A673 (cell line): ENCODE data around the gene GRIK2. TPM values are rescaled to one million over a fixed set of nuclear protein-coding genes. Genes with fewer than 3 reads are reported as not detected.

Experiments
- BruUV-seq: library from RNA; stranded (reverse); fragments of 400-500 nt; replicated peaks from 2 replicates; lab custom pipeline; 2021; lab: Mats Ljungman, UMichigan
- CTCF ChIA-PET: fragments of 300-600 bp; sonication (Branson Sonifier 250); formaldehyde crosslinking; loops from one replicate; lab custom pipeline; 2022; ENCODE audit warnings: antibody characterized with exemption; lab: Charles Lee
- POLR2A ChIA-PET: fragments of 300-600 bp; sonication (Branson Sonifier 250); formaldehyde crosslinking; loops from one replicate; lab custom pipeline; 2022; ENCODE audit warnings: antibody characterized with exemption; ENCODE audit not compliant: low non-redundant PET; lab: Charles Lee
- DNase-seq: peaks from one replicate; pipeline ENCODE4 v3.0.0-alpha.2; 2015; ENCODE audit warnings: low spot score
- H3K27ac ChIP-seq: fragments of 200-600 bp; sonication (generic); 2 replicates; pipeline ENCODE4 v1.5.1; 2016; ENCODE audit warnings: mixed run types, low read depth, mild to moderate bottlenecking, mixed read lengths, antibody characterized with exemption, low read length; ENCODE audit not compliant: poor library complexity, severe bottlenecking
- H3K27me3 ChIP-seq: fragments of 200-600 bp; sonication (generic); replicated peaks from 2 replicates; pipeline ENCODE4 v1.6.1; 2017; ENCODE audit warnings: mixed run types, low read depth, mild to moderate bottlenecking, mixed read lengths, antibody characterized with exemption, low read length; ENCODE audit not compliant: insufficient read depth, poor library complexity
- H3K36me3 ChIP-seq: fragments of 200-600 bp; sonication (generic); 2 replicates; pipeline ENCODE4 v1.6.1; 2016; ENCODE audit warnings: mixed run types, mild to moderate bottlenecking, mixed read lengths, antibody characterized with exemption, low read length; ENCODE audit not compliant: insufficient read depth, poor library complexity, severe bottlenecking
- H3K4me1 ChIP-seq: fragments of 200-600 bp; sonication (generic); 2 replicates; pipeline ENCODE4 v1.6.1; 2017; ENCODE audit warnings: mixed run types, mild to moderate bottlenecking, mixed read lengths, antibody characterized with exemption, low read length; ENCODE audit not compliant: insufficient read depth, poor library complexity, severe bottlenecking
- H3K4me3 ChIP-seq: fragments of 200-600 bp; sonication (generic); 2 replicates; pipeline ENCODE4 v1.5.1; 2016; ENCODE audit warnings: low read depth, mixed run types, mild to moderate bottlenecking, mixed read lengths, low read length; ENCODE audit not compliant: poor library complexity, severe bottlenecking
- H3K9me3 ChIP-seq: fragments of 200-600 bp; sonication (generic); 2 replicates; pipeline ENCODE4 v1.6.1; 2016; ENCODE audit warnings: mixed run types, low read depth, mild to moderate bottlenecking, mixed read lengths, antibody characterized with exemption, low read length; ENCODE audit not compliant: poor library complexity, severe bottlenecking
- EZH2 ChIP-seq: fragments of 200-600 bp; sonication (generic); IDR thresholded peaks from 2 replicates; pipeline ENCODE4 v1.6.1; 2017; ENCODE audit warnings: borderline replicate concordance, low read depth, mild to moderate bottlenecking, mixed read lengths, antibody characterized with exemption, low read length; ENCODE audit not compliant: poor library complexity, severe bottlenecking
- intact Hi-C: fragments of 100-400 bp; cut with micrococcal nuclease; formaldehyde crosslinking; loops from one replicate; pipeline ENCODE4 v1.10.0; 2022; ENCODE audit not compliant: unreplicated experiment
- total RNA-seq: library from RNA; stranded (reverse); gene quantifications from 2 replicates; pipeline ENCODE4 v1.2.3, GENCODE V29; 2021
- TF ChIP-seq, protein P1 (sequence below): fragments of 300-800, 200-600 bp; sonication (generic); conservative IDR thresholded peaks from 2 replicates; pipeline ENCODE4 v1.5.1; 2017; ENCODE audit warnings: low read depth, mild to moderate bottlenecking, antibody characterized with exemption, low read length, moderate library complexity, mixed read lengths

GRIK2 gene
- total RNA-seq, 1 experiment from 2014 or later: 62.1 TPM

- Histone ChIP-seq H3K27me3 (no peaks in the 10 kb centered on the region), H3K4me3 (no peak overlapping the region), H3K9me3 (no peaks in the 10 kb centered on the region), H3K36me3 (no peaks in the 10 kb centered on the region), H3K4me1 (peaks cover 5% of the 10 kb centered on the region), H3K27ac (no peak overlapping the region)
- CTCF ChIA-PET: no interaction called here
- no TSS peak for BruUV-seq
- no peak for DNase-seq
- intact Hi-C loops: loop anchor here (1.0 kb wide), 1 partner anchor 25 kb away; no protein-coding TSS in a partner anchor
- POLR2A ChIA-PET: no interaction called here
- no peak for TF ChIP-seq EZH2
- TF ChIP-seq, protein P1, sequence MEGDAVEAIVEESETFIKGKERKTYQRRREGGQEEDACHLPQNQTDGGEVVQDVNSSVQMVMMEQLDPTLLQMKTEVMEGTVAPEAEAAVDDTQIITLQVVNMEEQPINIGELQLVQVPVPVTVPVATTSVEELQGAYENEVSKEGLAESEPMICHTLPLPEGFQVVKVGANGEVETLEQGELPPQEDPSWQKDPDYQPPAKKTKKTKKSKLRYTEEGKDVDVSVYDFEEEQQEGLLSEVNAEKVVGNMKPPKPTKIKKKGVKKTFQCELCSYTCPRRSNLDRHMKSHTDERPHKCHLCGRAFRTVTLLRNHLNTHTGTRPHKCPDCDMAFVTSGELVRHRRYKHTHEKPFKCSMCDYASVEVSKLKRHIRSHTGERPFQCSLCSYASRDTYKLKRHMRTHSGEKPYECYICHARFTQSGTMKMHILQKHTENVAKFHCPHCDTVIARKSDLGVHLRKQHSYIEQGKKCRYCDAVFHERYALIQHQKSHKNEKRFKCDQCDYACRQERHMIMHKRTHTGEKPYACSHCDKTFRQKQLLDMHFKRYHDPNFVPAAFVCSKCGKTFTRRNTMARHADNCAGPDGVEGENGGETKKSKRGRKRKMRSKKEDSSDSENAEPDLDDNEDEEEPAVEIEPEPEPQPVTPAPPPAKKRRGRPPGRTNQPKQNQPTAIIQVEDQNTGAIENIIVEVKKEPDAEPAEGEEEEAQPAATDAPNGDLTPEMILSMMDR: no peak
These were observed 148.4 kb downstream of the GRIK2 start for GRCh38 chr6:101541894-101542293.

GRCh38 chr6:101543796-101544195 is 150.3 kb downstream of the GRIK2 start:
- ChIA-PET POLR2A (no interaction called here), CTCF (no interaction called here)
- no TSS peak for BruUV-seq

GRCh38 chr6:101544286-101544685 is 150.8 kb downstream of the GRIK2 start:
- Histone ChIP-seq H3K4me1 (no peaks in the 10 kb centered on the region), H3K4me3 (no peak overlapping the region), H3K9me3 (no peaks in the 10 kb centered on the region), H3K27me3 (no peaks in the 10 kb centered on the region), H3K36me3 (no peaks in the 10 kb centered on the region), H3K27ac (no peak overlapping the region)
- TF ChIP-seq EZH2: no peak
- TF ChIP-seq, protein P1: no peak
- CTCF ChIA-PET: no interaction called here
- no TSS peak for BruUV-seq
- POLR2A ChIA-PET: no interaction called here
- DNase-seq: no peak
- intact Hi-C loops: no loop called here

More at GRCh38 chr6:101543796-101544195, 150.3 kb downstream of the GRIK2 start:
- Histone ChIP-seq H3K4me3 (no peak overlapping the region), H3K9me3 (no peaks in the 10 kb centered on the region), H3K27me3 (no peaks in the 10 kb centered on the region), H3K36me3 (no peaks in the 10 kb centered on the region), H3K27ac (no peak overlapping the region), H3K4me1 (no peaks in the 10 kb centered on the region)
- DNase-seq: no peak
- TF ChIP-seq, protein P1: no peak
- TF ChIP-seq EZH2: no peak
- intact Hi-C loops: no loop called here
